H1 (cell line): Measurements from ENCODE around the gene ZNF587B. TPM values are rescaled to one million over a fixed set of nuclear protein-coding genes. Genes with fewer than 3 reads are reported as not detected.

Experiments used
- FOSL1 ChIP-seq: IDR thresholded peaks from 2 replicates; pipeline ENCODE4 v1.6.1; 2011; ENCODE audit warnings: mild to moderate bottlenecking, low read depth, low read length, moderate library complexity; ENCODE audit not compliant: insufficient read depth
- POLR2A ChIP-seq, 2 experiments: IDR thresholded peaks; 1 replicate in 1 of 2; 2 replicates in 1 of 2; pipeline ENCODE4 v1.6.1; 2011; ENCODE audit warnings: low read depth in 2 of 2, low read length in 2 of 2, mild to moderate bottlenecking in 2 of 2; ENCODE audit errors: control extremely low read depth in 1 of 2
- SAP30 ChIP-seq: fragments of 300-600 bp; sonication (generic); IDR thresholded peaks from 2 replicates; pipeline ENCODE4 v1.7.1; 2012; ENCODE audit warnings: low read length, moderate library complexity, mild to moderate bottlenecking, inconsistent platforms; ENCODE audit not compliant: insufficient read depth, insufficient replicate concordance
- TAF1 ChIP-seq: IDR thresholded peaks from 2 replicates; pipeline ENCODE4 v1.6.1; 2011; ENCODE audit warnings: mild to moderate bottlenecking, low read depth, low read length
- TAF7 ChIP-seq: optimal IDR thresholded peaks from 2 replicates; pipeline ENCODE3; 2011; ENCODE audit warnings: low read depth, mild to moderate bottlenecking, inconsistent platforms, low read length, moderate library complexity, borderline replicate concordance
- TCF12 ChIP-seq: IDR thresholded peaks from 2 replicates; pipeline ENCODE4 v1.6.1; 2011; ENCODE audit warnings: low read depth, mild to moderate bottlenecking, low read length
- ZNF274 ChIP-seq: IDR thresholded peaks from 2 replicates; pipeline ENCODE4 v1.7.0; 2012; ENCODE audit warnings: low read length, borderline replicate concordance; ENCODE audit errors: extremely low read depth
- polyA plus RNA-seq, 7 experiments: library from polyadenylated mRNA; depleted of rRNA in 3 of 7; stranded (reverse) in 5 of 7; unstranded in 2 of 7; fragments of >200 nt in 5 of 7; fragments of 200-250 nt in 2 of 7; gene quantifications; 1 replicate in 5 of 7; 2 replicates in 1 of 7; 4 replicates in 1 of 7; pipeline versions ENCODE4 v1.2.1 to v1.2.3, GENCODE V29; 2011 to 2013; ENCODE audit warnings: missing spikeins in 2 of 7, mixed read lengths in 2 of 7
- total RNA-seq: library from RNA; stranded (reverse); fragmentation: NEBNext Ultra II Directional; extraction: Animal tissue kit (Norgen Biotek cat#: 25700); gene quantifications from 2 replicates; pipeline ENCODE4 v1.2.1, GENCODE V29; 2021
- TF ChIP-seq, protein P1 (sequence below): fragments of 300-600 bp; sonication (generic); IDR thresholded peaks from 2 replicates; pipeline ENCODE4 v1.7.1; 2012; ENCODE audit warnings: low read length, moderate library complexity, mild to moderate bottlenecking, inconsistent platforms; ENCODE audit not compliant: insufficient replicate concordance
- TF ChIP-seq, protein P2 (sequence below): IDR thresholded peaks from 2 replicates; pipeline ENCODE4 v1.6.1; 2011; ENCODE audit warnings: low read length, improper control_type of control experiment

ZNF587B gene
- total and polyA plus RNA-seq, 2 of the 8 experiments (the other 6 are each of a cell fraction or from before 2014, with no cell fraction given): 13.8 to 60.1 TPM

DNA sequence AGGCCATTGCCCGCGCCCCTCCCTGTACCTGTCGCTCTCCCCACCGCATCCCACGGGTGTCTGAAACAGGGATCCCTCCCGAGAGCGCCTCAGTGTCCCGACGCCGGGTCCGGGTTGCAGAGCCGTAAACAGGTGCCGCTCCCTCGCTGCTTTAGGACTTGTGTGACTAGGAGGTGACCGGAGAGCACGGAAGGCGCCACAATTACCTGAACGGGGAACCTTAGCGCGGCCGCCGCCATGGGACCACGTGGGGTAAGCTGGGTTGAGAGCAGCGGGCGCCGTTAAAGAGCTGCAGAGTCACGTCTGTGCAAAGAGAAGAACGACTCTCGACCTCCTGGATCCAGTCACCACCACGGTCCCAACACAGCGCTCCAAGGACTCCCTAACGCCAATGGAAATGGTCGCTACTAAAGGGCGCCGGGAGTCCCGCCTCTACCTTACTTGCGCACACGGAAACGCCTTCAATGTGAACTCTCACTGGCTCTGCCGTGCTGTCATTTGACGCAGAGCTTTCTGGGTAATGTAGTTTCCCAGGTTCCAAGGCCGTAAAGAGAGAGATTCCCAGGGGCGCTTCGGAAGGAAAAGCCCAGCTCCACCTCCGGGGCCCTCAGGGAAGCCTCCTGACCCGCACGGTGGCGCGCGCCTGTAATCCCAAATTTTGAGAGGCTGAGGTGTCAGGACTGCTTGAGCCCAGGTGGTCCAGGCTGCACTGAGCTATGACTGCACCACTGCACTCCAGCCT lies 15.4 kb upstream of the ZNF587B start, which contains the start of gene ZNF552 (continued):
- TF ChIP-seq, protein P1, sequence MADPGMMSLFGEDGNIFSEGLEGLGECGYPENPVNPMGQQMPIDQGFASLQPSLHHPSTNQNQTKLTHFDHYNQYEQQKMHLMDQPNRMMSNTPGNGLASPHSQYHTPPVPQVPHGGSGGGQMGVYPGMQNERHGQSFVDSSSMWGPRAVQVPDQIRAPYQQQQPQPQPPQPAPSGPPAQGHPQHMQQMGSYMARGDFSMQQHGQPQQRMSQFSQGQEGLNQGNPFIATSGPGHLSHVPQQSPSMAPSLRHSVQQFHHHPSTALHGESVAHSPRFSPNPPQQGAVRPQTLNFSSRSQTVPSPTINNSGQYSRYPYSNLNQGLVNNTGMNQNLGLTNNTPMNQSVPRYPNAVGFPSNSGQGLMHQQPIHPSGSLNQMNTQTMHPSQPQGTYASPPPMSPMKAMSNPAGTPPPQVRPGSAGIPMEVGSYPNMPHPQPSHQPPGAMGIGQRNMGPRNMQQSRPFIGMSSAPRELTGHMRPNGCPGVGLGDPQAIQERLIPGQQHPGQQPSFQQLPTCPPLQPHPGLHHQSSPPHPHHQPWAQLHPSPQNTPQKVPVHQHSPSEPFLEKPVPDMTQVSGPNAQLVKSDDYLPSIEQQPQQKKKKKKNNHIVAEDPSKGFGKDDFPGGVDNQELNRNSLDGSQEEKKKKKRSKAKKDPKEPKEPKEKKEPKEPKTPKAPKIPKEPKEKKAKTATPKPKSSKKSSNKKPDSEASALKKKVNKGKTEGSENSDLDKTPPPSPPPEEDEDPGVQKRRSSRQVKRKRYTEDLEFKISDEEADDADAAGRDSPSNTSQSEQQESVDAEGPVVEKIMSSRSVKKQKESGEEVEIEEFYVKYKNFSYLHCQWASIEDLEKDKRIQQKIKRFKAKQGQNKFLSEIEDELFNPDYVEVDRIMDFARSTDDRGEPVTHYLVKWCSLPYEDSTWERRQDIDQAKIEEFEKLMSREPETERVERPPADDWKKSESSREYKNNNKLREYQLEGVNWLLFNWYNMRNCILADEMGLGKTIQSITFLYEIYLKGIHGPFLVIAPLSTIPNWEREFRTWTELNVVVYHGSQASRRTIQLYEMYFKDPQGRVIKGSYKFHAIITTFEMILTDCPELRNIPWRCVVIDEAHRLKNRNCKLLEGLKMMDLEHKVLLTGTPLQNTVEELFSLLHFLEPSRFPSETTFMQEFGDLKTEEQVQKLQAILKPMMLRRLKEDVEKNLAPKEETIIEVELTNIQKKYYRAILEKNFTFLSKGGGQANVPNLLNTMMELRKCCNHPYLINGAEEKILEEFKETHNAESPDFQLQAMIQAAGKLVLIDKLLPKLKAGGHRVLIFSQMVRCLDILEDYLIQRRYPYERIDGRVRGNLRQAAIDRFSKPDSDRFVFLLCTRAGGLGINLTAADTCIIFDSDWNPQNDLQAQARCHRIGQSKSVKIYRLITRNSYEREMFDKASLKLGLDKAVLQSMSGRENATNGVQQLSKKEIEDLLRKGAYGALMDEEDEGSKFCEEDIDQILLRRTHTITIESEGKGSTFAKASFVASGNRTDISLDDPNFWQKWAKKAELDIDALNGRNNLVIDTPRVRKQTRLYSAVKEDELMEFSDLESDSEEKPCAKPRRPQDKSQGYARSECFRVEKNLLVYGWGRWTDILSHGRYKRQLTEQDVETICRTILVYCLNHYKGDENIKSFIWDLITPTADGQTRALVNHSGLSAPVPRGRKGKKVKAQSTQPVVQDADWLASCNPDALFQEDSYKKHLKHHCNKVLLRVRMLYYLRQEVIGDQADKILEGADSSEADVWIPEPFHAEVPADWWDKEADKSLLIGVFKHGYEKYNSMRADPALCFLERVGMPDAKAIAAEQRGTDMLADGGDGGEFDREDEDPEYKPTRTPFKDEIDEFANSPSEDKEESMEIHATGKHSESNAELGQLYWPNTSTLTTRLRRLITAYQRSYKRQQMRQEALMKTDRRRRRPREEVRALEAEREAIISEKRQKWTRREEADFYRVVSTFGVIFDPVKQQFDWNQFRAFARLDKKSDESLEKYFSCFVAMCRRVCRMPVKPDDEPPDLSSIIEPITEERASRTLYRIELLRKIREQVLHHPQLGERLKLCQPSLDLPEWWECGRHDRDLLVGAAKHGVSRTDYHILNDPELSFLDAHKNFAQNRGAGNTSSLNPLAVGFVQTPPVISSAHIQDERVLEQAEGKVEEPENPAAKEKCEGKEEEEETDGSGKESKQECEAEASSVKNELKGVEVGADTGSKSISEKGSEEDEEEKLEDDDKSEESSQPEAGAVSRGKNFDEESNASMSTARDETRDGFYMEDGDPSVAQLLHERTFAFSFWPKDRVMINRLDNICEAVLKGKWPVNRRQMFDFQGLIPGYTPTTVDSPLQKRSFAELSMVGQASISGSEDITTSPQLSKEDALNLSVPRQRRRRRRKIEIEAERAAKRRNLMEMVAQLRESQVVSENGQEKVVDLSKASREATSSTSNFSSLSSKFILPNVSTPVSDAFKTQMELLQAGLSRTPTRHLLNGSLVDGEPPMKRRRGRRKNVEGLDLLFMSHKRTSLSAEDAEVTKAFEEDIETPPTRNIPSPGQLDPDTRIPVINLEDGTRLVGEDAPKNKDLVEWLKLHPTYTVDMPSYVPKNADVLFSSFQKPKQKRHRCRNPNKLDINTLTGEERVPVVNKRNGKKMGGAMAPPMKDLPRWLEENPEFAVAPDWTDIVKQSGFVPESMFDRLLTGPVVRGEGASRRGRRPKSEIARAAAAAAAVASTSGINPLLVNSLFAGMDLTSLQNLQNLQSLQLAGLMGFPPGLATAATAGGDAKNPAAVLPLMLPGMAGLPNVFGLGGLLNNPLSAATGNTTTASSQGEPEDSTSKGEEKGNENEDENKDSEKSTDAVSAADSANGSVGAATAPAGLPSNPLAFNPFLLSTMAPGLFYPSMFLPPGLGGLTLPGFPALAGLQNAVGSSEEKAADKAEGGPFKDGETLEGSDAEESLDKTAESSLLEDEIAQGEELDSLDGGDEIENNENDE: no peak
- TF ChIP-seq ZNF274: no peak
- TF ChIP-seq, protein P2, sequence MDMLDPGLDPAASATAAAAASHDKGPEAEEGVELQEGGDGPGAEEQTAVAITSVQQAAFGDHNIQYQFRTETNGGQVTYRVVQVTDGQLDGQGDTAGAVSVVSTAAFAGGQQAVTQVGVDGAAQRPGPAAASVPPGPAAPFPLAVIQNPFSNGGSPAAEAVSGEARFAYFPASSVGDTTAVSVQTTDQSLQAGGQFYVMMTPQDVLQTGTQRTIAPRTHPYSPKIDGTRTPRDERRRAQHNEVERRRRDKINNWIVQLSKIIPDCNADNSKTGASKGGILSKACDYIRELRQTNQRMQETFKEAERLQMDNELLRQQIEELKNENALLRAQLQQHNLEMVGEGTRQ: no peak
- peak; percentile 89 to 97 for TF ChIP-seq POLR2A (IDR thresholded peaks at IDR 0.05; ENCODE audit: control extremely low read depth in 1 of 2, low read depth in 2 of 2, low read length in 2 of 2)
- TF ChIP-seq SAP30: peak; percentile 37
- no peak for TF ChIP-seq FOSL1
- peak; percentile 62 for TF ChIP-seq TAF7
- TF ChIP-seq TAF1: peak; percentile 91
- TF ChIP-seq TCF12: no peak
